ENCODE data around the gene LRRC23. TPM values are rescaled to one million over a fixed set of nuclear protein-coding genes. Genes with fewer than 3 reads are reported as not detected.

LRRC23 gene
- total and polyA plus RNA-seq, 9 of the 15 experiments (the other 6 are each of a cell fraction or from before 2014, with no cell fraction given): 2.2 to 7.0 (median 3.0) TPM

DNA sequence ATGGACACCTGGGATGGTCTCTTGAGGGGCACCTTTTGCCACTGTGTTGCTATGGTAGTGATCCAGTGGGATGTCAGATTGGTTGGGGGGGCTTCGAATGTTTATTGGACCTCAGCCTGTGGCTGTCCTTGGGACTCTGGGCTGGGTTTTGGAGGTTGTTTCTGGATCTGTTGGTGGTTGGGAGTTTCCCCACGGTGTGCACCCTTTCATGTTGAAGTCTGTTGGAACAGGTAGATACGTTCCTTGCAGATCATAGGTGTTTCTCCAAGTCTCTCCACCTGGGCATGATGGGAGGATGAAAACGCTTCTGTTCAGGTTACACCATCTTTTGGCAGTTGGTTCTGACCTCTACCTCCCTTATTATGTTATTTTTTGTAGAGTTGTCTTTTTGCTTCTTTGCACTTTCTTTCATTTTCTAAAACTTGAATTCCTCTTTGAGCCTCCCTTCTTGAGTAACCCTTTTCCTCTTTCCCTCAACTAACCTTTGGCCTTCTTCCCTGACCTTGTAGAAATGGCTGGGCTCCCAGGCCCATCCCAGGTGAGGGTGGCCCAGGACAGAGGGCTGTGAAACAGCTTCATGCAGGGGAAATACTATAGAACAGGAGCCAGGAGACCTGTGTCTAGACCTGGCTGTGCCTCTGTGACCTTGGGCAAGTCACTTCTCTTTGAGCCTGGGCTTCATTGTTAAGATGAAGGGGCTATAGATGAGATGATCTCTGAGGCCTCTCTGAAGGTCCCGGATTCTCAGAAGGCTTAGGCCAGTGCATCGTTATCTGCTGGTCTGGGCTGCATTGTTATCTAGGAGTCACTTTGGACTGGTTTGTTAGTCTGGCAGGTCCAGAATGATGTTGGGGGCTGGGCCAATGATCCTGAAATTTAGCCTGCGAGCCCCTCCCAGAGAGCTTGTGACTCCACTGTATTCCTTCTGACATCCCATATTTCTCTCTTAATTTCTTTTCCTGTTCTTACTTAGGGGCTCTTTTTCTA lies 25.1 kb downstream of the LRRC23 start (continued):
- TF ChIP-seq, protein P1, sequence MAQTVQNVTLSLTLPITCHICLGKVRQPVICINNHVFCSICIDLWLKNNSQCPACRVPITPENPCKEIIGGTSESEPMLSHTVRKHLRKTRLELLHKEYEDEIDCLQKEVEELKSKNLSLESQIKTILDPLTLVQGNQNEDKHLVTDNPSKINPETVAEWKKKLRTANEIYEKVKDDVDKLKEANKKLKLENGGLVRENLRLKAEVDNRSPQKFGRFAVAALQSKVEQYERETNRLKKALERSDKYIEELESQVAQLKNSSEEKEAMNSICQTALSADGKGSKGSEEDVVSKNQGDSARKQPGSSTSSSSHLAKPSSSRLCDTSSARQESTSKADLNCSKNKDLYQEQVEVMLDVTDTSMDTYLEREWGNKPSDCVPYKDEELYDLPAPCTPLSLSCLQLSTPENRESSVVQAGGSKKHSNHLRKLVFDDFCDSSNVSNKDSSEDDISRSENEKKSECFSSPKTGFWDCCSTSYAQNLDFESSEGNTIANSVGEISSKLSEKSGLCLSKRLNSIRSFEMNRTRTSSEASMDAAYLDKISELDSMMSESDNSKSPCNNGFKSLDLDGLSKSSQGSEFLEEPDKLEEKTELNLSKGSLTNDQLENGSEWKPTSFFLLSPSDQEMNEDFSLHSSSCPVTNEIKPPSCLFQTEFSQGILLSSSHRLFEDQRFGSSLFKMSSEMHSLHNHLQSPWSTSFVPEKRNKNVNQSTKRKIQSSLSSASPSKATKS (CRISPR knock-in tag; IDR thresholded peaks at IDR 0.05): no peak
- no peak for TF ChIP-seq NR2C2 (CRISPR knock-in tag; IDR thresholded peaks at IDR 0.05)
- TF ChIP-seq NR2C2 (tag; IDR thresholded peaks at IDR 0.05): no peak
- TF ChIP-seq PTBP1 (IDR thresholded peaks at IDR 0.05; ENCODE audit: low read depth, low read length): no peak
- no peak for TF ChIP-seq ZNF212 (CRISPR knock-in tag; IDR thresholded peaks at IDR 0.05)
- TF ChIP-seq, protein P2, sequence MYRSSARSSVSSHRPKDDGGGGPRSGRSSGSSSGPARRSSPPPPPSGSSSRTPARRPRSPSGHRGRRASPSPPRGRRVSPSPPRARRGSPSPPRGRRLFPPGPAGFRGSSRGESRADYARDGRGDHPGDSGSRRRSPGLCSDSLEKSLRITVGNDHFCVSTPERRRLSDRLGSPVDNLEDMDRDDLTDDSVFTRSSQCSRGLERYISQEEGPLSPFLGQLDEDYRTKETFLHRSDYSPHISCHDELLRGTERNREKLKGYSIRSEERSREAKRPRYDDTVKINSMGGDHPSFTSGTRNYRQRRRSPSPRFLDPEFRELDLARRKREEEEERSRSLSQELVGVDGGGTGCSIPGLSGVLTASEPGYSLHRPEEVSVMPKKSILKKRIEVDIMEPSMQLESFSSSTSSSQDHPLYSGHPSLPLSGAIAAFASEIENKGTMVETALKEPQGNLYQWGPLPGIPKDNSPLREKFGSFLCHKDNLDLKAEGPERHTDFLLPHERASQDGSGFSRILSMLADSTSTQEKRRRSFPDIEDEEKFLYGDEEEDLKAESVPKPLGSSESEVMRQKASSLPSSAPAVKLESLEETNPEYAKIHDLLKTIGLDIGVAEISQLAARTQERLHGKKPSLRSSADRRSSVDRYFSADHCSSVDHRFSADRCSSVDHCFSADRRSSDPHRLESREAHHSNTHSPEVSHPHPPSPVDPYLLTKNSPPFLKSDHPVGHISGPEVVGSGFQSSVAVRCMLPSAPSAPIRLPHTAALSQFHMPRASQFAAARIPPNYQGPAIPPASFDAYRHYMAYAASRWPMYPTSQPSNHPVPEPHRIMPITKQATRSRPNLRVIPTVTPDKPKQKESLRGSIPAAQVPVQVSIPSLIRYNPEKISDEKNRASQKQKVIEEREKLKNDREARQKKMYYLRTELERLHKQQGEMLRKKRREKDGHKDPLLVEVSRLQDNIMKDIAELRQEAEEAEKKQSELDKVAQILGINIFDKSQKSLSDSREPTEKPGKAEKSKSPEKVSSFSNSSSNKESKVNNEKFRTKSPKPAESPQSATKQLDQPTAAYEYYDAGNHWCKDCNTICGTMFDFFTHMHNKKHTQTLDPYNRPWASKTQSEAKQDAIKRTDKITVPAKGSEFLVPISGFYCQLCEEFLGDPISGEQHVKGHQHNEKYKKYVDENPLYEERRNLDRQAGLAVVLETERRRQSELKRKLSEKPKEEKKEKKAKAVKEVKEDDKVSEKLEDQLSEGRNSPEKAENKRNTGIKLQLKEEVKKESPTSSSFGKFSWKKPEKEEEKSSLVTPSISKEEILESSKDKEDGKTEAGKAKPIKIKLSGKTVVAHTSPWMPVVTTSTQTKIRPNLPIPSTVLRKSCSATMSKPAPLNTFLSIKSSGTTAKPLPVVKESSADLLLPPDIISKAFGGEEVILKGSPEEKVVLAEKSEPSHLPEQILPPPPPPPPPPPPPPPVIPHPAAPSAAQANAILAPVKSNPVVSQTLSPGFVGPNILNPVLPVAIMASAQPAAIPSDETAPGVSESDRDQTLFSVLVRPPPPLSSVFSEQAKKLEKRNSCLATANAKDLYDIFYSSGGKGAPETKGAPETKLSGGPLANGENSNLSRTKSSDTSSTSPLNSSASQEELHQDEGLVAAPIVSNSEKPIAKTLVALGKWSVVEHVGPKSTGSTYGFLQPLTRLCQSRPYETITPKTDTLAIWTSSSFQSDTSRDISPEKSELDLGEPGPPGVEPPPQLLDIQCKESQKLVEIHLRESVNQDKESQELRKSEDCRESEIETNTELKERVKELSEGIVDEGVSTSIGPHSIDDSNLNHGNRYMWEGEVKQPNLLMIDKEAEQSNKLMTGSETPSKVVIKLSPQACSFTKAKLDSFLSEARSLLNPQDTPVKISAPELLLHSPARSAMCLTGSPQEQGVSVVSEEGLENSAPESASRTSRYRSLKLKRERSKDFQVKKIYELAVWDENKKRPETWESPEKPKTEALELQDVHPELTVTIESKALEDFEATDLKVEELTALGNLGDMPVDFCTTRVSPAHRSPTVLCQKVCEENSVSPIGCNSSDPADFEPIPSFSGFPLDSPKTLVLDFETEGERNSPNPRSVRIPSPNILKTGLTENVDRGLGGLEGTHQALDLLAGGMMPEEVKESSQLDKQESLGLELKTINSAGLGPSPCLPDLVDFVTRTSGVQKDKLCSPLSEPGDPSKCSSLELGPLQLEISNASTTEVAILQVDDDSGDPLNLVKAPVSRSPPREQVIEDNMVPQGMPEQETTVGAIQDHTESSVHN (IDR thresholded peaks at IDR 0.05; ENCODE audit: borderline replicate concordance in 1 of 2, low read depth in 1 of 2): no peak
- TF ChIP-seq MEIS2 (IDR thresholded peaks at IDR 0.05; ENCODE audit: partially characterized antibody): no peak
- no peak for TF ChIP-seq SNIP1 (IDR thresholded peaks at IDR 0.05; ENCODE audit: low read depth)
- no peak for TF ChIP-seq ZC3H8 (IDR thresholded peaks at IDR 0.05)
- TF ChIP-seq MTA2 (IDR thresholded peaks at IDR 0.05; ENCODE audit: low read depth): no peak
- no peak for TF ChIP-seq GABPB1 (CRISPR knock-in tag; IDR thresholded peaks at IDR 0.05)
- TF ChIP-seq ZNF75A (CRISPR knock-in tag; IDR thresholded peaks at IDR 0.05): no peak
- TF ChIP-seq, protein P3, sequence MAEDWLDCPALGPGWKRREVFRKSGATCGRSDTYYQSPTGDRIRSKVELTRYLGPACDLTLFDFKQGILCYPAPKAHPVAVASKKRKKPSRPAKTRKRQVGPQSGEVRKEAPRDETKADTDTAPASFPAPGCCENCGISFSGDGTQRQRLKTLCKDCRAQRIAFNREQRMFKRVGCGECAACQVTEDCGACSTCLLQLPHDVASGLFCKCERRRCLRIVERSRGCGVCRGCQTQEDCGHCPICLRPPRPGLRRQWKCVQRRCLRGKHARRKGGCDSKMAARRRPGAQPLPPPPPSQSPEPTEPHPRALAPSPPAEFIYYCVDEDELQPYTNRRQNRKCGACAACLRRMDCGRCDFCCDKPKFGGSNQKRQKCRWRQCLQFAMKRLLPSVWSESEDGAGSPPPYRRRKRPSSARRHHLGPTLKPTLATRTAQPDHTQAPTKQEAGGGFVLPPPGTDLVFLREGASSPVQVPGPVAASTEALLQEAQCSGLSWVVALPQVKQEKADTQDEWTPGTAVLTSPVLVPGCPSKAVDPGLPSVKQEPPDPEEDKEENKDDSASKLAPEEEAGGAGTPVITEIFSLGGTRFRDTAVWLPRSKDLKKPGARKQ (CRISPR knock-in tag; IDR thresholded peaks at IDR 0.05): no peak
- no peak for TF ChIP-seq NCOA6 (IDR thresholded peaks at IDR 0.05)
- no peak for TF ChIP-seq PRMT5 (CRISPR knock-in tag; IDR thresholded peaks at IDR 0.05)
- no peak for TF ChIP-seq CBX1 (IDR thresholded peaks at IDR 0.05; ENCODE audit: low read depth)
- no peak for TF ChIP-seq CCAR2 (IDR thresholded peaks at IDR 0.05; ENCODE audit: low read depth, low read length)
